A673 (cell line): Measurements from ENCODE around the gene TMOD2. TPM values are rescaled to one million over a fixed set of nuclear protein-coding genes. Genes with fewer than 3 reads are reported as not detected.

Experiments used
- BruUV-seq: library from RNA; stranded (reverse); fragments of 400-500 nt; replicated peaks from 2 replicates; lab custom pipeline; 2021; lab: Mats Ljungman, UMichigan
- CTCF ChIA-PET: fragments of 300-600 bp; sonication (Branson Sonifier 250); formaldehyde crosslinking; loops from one replicate; lab custom pipeline; 2022; ENCODE audit warnings: antibody characterized with exemption; lab: Charles Lee
- POLR2A ChIA-PET: fragments of 300-600 bp; sonication (Branson Sonifier 250); formaldehyde crosslinking; loops from one replicate; lab custom pipeline; 2022; ENCODE audit warnings: antibody characterized with exemption; ENCODE audit not compliant: low non-redundant PET; lab: Charles Lee
- DNase-seq: peaks from one replicate; pipeline ENCODE4 v3.0.0-alpha.2; 2015; ENCODE audit warnings: low spot score
- H3K27ac ChIP-seq: fragments of 200-600 bp; sonication (generic); 2 replicates; pipeline ENCODE4 v1.5.1; 2016; ENCODE audit warnings: mixed run types, low read depth, mild to moderate bottlenecking, mixed read lengths, antibody characterized with exemption, low read length; ENCODE audit not compliant: poor library complexity, severe bottlenecking
- H3K27me3 ChIP-seq: fragments of 200-600 bp; sonication (generic); replicated peaks from 2 replicates; pipeline ENCODE4 v1.6.1; 2017; ENCODE audit warnings: mixed run types, low read depth, mild to moderate bottlenecking, mixed read lengths, antibody characterized with exemption, low read length; ENCODE audit not compliant: insufficient read depth, poor library complexity
- H3K36me3 ChIP-seq: fragments of 200-600 bp; sonication (generic); 2 replicates; pipeline ENCODE4 v1.6.1; 2016; ENCODE audit warnings: mixed run types, mild to moderate bottlenecking, mixed read lengths, antibody characterized with exemption, low read length; ENCODE audit not compliant: insufficient read depth, poor library complexity, severe bottlenecking
- H3K4me1 ChIP-seq: fragments of 200-600 bp; sonication (generic); 2 replicates; pipeline ENCODE4 v1.6.1; 2017; ENCODE audit warnings: mixed run types, mild to moderate bottlenecking, mixed read lengths, antibody characterized with exemption, low read length; ENCODE audit not compliant: insufficient read depth, poor library complexity, severe bottlenecking
- H3K4me3 ChIP-seq: fragments of 200-600 bp; sonication (generic); 2 replicates; pipeline ENCODE4 v1.5.1; 2016; ENCODE audit warnings: low read depth, mixed run types, mild to moderate bottlenecking, mixed read lengths, low read length; ENCODE audit not compliant: poor library complexity, severe bottlenecking
- H3K9me3 ChIP-seq: fragments of 200-600 bp; sonication (generic); 2 replicates; pipeline ENCODE4 v1.6.1; 2016; ENCODE audit warnings: mixed run types, low read depth, mild to moderate bottlenecking, mixed read lengths, antibody characterized with exemption, low read length; ENCODE audit not compliant: poor library complexity, severe bottlenecking
- EZH2 ChIP-seq: fragments of 200-600 bp; sonication (generic); IDR thresholded peaks from 2 replicates; pipeline ENCODE4 v1.6.1; 2017; ENCODE audit warnings: borderline replicate concordance, low read depth, mild to moderate bottlenecking, mixed read lengths, antibody characterized with exemption, low read length; ENCODE audit not compliant: poor library complexity, severe bottlenecking
- intact Hi-C: fragments of 100-400 bp; cut with micrococcal nuclease; formaldehyde crosslinking; loops from one replicate; pipeline ENCODE4 v1.10.0; 2022; ENCODE audit not compliant: unreplicated experiment
- total RNA-seq: library from RNA; stranded (reverse); gene quantifications from 2 replicates; pipeline ENCODE4 v1.2.3, GENCODE V29; 2021
- TF ChIP-seq, protein P1 (sequence below): fragments of 300-800, 200-600 bp; sonication (generic); conservative IDR thresholded peaks from 2 replicates; pipeline ENCODE4 v1.5.1; 2017; ENCODE audit warnings: low read depth, mild to moderate bottlenecking, antibody characterized with exemption, low read length, moderate library complexity, mixed read lengths

The TMOD2 gene
- total RNA-seq, 1 experiment from 2014 or later: 0.67 TPM

GRCh38 chr15:51799282-51800252, 48.2 kb downstream of the TMOD2 start:
- H3K27me3 ChIP-seq: no peaks in the 10 kb centered on the region
- no peaks in the 10 kb centered on the region for H3K36me3 ChIP-seq
- intact Hi-C loops: no loop called here
- CTCF ChIA-PET: no interaction called here
- no peak for DNase-seq
- no peaks in the 10 kb centered on the region for H3K9me3 ChIP-seq
- TF ChIP-seq EZH2: no peak
- TF ChIP-seq, protein P1, sequence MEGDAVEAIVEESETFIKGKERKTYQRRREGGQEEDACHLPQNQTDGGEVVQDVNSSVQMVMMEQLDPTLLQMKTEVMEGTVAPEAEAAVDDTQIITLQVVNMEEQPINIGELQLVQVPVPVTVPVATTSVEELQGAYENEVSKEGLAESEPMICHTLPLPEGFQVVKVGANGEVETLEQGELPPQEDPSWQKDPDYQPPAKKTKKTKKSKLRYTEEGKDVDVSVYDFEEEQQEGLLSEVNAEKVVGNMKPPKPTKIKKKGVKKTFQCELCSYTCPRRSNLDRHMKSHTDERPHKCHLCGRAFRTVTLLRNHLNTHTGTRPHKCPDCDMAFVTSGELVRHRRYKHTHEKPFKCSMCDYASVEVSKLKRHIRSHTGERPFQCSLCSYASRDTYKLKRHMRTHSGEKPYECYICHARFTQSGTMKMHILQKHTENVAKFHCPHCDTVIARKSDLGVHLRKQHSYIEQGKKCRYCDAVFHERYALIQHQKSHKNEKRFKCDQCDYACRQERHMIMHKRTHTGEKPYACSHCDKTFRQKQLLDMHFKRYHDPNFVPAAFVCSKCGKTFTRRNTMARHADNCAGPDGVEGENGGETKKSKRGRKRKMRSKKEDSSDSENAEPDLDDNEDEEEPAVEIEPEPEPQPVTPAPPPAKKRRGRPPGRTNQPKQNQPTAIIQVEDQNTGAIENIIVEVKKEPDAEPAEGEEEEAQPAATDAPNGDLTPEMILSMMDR: no peak
- POLR2A ChIA-PET: no interaction called here
- BruUV-seq: no TSS peak
- H3K4me3 ChIP-seq: no peak overlapping the region
- no peak overlapping the region for H3K27ac ChIP-seq
- H3K4me1 ChIP-seq: no peaks in the 10 kb centered on the region

DNA sequence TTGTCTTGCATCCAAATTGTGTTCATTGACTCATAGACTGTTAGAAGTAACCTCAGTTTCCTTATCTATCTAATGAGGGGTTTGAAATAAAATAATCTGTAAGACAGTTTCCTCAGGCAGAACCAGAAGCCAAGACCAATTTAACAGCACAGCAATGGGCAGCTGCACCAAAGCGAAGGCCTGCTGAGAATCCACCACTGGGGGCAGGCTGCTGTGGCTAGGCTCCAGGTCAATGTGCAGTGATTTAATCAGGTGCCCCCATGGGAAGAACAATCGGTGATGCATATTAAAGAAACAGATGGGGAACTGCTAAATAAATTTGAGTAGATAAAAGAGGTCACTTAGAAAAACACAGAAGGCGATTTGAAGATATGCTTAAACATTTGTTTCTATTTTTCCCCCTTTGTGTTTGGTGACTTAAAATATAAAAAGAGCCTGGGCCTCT, 50.0 kb downstream of the TMOD2 start:
- DNase-seq: peak; percentile 43
- intact Hi-C loops: no loop called here
- TF ChIP-seq, protein P1: peak; percentile 59
- TF ChIP-seq EZH2: no peak
- Histone ChIP-seq H3K4me1 (no peaks in the 10 kb centered on the region), H3K27me3 (no peaks in the 10 kb centered on the region), H3K36me3 (no peaks in the 10 kb centered on the region), H3K9me3 (no peaks in the 10 kb centered on the region), H3K27ac (no peak overlapping the region), H3K4me3 (no peak overlapping the region)
- POLR2A ChIA-PET: no interaction called here
- CTCF ChIA-PET: interaction anchor here (0.8 kb wide), 1 partner anchor 325 kb away, joined by 10 read pairs; no protein-coding TSS in a partner anchor
- no TSS peak for BruUV-seq

DNA sequence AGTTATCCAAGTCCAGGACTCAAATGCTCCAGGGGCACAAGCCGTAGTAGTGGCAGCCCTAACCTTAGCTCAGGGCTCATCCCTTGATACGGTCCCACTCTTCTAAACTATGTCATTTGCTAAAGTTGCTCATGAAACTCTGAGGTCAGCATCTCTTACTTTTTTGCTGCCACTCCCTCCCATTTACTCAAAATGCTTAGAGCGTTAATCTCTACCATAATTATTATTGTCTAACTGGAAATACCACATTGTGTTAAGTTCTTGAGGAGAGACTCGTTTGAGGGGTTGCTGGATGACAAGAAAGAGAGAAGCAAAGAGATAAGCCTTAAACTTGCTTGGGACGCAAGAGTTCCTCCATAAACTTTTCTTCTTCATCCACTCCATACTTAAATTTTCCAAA, 51.2 kb downstream of the TMOD2 start:
- POLR2A ChIA-PET: interaction anchor here (0.8 kb wide), 1 partner anchor 20 kb away, joined by 3 read pairs; no protein-coding TSS in a partner anchor

More for the DNA sequence above, 51.2 kb downstream of the TMOD2 start:
- H3K9me3 ChIP-seq: no peaks in the 10 kb centered on the region
- H3K4me1 ChIP-seq: no peaks in the 10 kb centered on the region
- BruUV-seq: no TSS peak
- no peaks in the 10 kb centered on the region for H3K36me3 ChIP-seq
- no peaks in the 10 kb centered on the region for H3K27me3 ChIP-seq
- no peak overlapping the region for H3K27ac ChIP-seq
- intact Hi-C loops: no loop called here
- no peak for TF ChIP-seq EZH2
- TF ChIP-seq, protein P1: no peak
- DNase-seq: no peak
- no peak overlapping the region for H3K4me3 ChIP-seq
- CTCF ChIA-PET: no interaction called here
